WTC11 (cell line): ENCODE data around the gene TRPV6.

Experiments
- CREM ChIP-seq: sonication (generic); formaldehyde crosslinking; IDR thresholded peaks from 2 replicates; pipeline ENCODE4 v1.8.1; 2022; ENCODE audit warnings: mild to moderate bottlenecking, missing genetic modification reagents, moderate library complexity
- CTCF ChIP-seq: fragments of 200-600 bp; IDR thresholded peaks from 2 replicates; pipeline ENCODE4 v1.8.0; 2022; ENCODE audit warnings: antibody characterized with exemption
- FOXK1 ChIP-seq: sonication (generic); formaldehyde crosslinking; IDR thresholded peaks from 2 replicates; pipeline ENCODE4 v1.8.0; 2022; ENCODE audit warnings: mild to moderate bottlenecking, moderate library complexity, missing genetic modification reagents
- FOXP1 ChIP-seq: sonication (generic); formaldehyde crosslinking; IDR thresholded peaks from 2 replicates; pipeline ENCODE4 v1.8.0; 2022; ENCODE audit warnings: missing genetic modification reagents, mild to moderate bottlenecking, moderate library complexity, borderline replicate concordance
- IRF1 ChIP-seq: sonication (generic); formaldehyde crosslinking; IDR thresholded peaks from 2 replicates; pipeline ENCODE4 v1.8.0; 2023; ENCODE audit warnings: missing genetic modification reagents
- JUN ChIP-seq: sonication (generic); formaldehyde crosslinking; IDR thresholded peaks from 2 replicates; pipeline ENCODE4 v1.8.0; 2023; ENCODE audit warnings: mild to moderate bottlenecking, missing genetic modification reagents
- RELA ChIP-seq: sonication (generic); formaldehyde crosslinking; IDR thresholded peaks from 2 replicates; pipeline ENCODE4 v1.8.1; 2022; ENCODE audit warnings: missing genetic modification reagents, mild to moderate bottlenecking, borderline replicate concordance
- SMAD3 ChIP-seq: sonication (generic); formaldehyde crosslinking; IDR thresholded peaks from 2 replicates; pipeline ENCODE4 v1.8.0; 2022; ENCODE audit warnings: missing genetic modification reagents, mild to moderate bottlenecking, borderline replicate concordance
- TEAD4 ChIP-seq: sonication (generic); formaldehyde crosslinking; IDR thresholded peaks from 2 replicates; pipeline ENCODE4 v1.8.0; 2022; ENCODE audit warnings: mild to moderate bottlenecking, missing genetic modification reagents

GRCh38 chr7:142930126-142930730, 44.7 kb upstream of the TRPV6 start:
- no peak for TF ChIP-seq SMAD3 (CRISPR knock-in tag)
- no peak for TF ChIP-seq FOXK1 (CRISPR knock-in tag)
- TF ChIP-seq CTCF = no peak
- TF ChIP-seq IRF1 = no peak
- no peak for TF ChIP-seq TEAD4 (CRISPR knock-in tag)
- TF ChIP-seq FOXP1 (CRISPR knock-in tag) = no peak
- TF ChIP-seq CREM = no peak
- no peak for TF ChIP-seq JUN (CRISPR knock-in tag)
- no peak for TF ChIP-seq RELA (CRISPR knock-in tag)
